GM19467 (cell line): ENCODE data around the gene DMRTB1.

Experiments
- ATAC-seq: cut with Tn5 transposase; IDR thresholded peaks from one replicate; pipeline ENCODE4 v1.9.1; 2021; ENCODE audit warnings: mild to moderate bottlenecking, moderate library complexity; ENCODE audit not compliant: unreplicated experiment

The DMRTB1 gene

DNA sequence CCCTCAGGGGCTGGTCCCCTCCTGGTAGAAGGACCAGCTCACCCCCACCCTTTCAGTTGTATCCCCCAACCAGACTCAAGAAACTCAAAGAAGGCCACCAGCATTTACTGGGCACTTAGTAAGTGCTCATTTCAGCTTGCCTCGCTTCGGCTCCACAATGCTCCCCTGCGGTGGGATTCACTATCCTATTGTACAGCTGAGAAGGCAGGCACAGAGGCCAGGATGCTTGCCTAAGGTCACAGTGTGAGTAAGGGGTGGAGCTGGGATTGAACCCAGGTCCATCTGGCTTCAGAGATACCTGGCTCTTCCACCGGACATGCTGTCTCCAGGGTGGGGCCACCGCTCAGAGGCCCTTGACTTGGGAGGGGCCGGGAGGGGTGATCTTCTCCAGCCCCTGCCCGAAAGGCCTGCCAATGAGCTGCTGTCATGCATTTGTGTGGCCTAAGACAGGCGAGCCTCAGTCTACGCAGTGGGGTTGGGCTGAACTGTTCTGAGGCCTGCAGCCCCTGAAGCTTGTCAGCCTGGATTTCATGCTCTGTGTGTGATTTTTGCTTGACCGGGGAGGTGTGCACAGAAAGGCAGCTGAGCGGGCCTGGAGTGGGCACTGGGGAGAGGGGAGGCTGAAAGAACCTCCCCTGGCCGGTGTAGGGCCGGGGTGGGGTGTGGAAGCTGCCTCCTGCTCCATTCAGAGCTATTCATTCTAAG, 48.1 kb downstream of the DMRTB1 start:
- ATAC-seq, result no peak

DNA sequence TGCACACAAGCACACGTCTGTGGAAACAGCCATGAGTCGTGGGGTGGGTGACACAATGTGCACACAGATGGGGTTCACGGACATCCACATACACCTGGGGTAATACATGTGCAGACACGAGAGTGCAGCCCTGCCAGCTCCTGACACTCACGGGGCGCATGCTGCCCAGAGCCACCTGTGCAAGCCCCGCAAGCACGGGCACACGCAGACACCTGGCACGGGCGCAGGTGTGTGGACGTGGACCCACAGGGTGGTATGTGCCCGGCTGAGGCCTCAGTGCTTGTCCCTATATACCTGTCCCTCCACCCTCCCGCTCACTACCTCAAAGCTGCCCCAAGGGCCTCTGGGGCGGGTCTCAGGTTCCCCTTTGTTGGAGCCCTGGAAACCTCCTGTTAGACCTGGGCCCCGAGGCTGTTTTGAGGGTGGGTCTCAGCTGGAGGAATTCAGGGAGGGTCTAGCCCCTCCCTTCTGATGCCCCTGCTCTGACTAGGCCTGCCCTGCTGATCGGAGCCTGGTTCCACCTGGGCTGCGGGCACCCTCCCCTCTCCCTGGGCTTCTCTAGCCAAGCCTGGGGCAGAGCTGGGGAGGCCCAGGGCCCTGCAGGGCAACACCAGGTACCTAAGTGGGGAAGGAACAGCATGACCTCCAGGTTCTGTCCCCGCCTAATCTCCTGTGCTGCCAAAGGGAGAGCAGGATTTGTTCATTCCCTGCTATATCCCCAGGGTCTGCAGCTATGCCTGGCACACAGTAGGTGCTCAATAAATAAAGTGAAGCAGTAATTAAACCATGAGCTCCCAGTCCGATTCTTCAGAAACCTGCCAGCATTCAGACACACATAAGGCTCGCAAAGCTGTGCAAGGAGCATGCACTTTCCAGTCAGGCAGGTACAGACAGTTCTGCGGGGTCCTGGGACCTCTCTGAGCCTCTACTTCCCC, 49.1 kb downstream of the DMRTB1 start:
- no peak for ATAC-seq

DNA sequence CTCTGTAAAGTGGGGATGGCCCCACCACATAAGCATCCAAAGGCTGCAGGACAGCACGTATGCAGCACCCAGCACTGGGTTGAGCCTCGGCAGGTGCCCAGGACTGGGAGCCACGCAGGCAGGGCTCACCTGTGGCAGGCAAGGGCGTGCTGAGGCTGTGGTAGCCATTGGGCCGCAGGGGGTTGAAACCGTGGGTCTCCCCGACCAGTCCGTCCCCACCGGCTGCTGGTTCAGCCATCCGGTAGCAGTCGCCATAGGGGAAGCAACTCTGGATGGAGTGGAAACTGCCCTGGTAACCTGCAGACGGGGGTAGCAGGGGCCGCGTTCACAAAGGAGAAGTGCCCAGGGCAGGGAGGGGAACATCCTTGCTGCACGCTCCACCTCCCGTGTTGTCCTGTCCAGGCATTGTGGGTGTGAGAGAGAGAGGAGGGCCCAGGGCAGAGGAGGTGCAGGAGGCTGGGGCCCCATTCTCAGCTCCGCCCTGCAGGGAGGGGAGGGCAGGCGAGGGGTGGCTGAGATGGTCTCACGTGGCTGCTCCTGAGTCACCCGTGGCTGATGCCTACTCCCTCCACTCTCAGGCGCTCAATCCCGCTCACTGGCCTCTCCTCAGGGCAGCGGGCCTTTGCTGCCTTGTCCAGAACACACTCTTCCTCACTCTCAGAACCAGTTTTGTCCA, 49.9 kb downstream of the DMRTB1 start:
- ATAC-seq, result no peak

DNA sequence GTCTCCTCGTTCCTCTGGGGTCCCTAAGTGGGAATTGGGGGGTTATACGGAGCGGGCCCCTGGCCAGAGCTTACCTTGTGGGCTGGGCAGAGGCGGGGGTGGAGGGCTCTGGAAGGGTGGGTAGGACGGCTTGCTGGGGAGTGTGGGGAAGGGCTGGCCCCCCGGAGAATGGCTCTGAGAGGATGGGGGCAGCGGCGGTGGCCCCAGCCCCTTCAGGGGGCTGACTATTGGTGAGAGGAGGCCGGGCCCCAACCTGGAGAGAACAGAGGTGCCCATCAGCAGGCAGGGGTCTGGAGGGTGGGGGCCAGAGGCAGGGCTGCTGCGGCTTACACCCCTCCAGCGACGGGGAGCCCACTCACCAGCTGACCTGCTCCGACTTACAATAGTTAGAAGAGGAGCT, 50.6 kb downstream of the DMRTB1 start:
- no peak for ATAC-seq

DNA sequence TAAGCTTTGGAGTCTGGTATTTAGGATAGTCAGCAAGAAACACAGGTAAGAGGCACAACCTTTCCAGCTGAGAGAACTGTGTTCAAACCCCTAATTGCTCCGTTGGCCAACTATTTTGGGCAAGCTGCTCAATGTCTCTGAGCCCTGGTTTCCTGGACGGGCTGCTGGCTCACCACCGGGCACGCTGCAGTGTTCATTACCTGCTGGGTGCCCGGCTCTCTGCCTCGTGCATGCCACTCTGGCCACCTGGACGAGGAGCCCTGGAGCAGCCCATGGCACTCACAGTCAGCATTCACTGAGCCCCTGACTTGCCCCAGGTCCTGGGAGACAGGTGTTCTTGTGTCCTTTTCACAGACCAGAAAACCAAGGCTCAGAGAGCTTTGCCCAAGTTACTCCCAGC, 51.0 kb downstream of the DMRTB1 start:
- ATAC-seq, result no peak

- ATAC-seq, result no peak
Observed at GRCh38 chr1:53511323-53511932, 52.2 kb downstream of the DMRTB1 start.

DNA sequence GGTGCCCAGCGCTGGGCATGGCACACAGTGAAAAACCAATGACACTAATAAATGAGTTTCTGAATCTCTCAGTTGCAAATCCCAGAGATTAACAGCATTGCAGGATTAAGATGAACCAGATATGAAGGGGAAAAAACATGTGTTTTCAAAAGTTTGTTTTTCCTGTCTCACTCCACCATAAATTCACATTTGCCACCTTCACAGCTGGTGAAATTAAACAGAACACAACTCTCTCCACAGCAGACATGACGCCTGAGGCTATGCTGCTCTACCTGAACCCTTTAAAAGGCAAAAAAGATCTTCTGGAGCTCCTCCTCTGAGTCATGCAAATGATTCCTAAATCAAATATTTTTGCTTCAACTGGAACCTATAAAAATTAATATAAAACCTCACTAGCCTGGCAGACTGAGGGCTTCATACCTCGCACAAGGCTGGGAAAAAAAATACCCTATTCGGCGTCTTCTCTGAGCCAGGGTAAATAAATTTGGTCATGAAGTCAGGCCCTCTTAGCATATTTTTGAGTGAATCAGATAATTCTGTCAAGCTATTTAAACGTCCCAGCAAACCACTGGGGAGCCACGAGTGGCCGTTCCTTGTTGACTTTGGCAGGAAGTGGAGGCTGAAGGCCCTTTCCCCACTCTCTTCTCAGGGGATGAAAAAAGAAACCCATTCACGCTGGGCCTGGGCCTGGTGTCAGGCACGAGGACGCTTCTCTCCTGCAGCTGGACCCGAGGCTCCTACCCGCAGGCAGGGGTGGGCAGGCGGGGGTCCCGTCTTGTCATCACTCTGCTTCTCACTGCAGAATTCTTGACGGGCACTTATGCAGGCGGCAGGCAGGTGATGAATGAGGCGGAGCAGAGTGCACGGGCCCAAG, 53.0 kb downstream of the DMRTB1 start:
- no peak for ATAC-seq

- ATAC-seq, result no peak
Observed at GRCh38 chr1:53512807-53513755, 53.9 kb downstream of the DMRTB1 start.

GRCh38 chr1:53513846-53514245, 54.6 kb downstream of the DMRTB1 start:
- no peak for ATAC-seq

DNA sequence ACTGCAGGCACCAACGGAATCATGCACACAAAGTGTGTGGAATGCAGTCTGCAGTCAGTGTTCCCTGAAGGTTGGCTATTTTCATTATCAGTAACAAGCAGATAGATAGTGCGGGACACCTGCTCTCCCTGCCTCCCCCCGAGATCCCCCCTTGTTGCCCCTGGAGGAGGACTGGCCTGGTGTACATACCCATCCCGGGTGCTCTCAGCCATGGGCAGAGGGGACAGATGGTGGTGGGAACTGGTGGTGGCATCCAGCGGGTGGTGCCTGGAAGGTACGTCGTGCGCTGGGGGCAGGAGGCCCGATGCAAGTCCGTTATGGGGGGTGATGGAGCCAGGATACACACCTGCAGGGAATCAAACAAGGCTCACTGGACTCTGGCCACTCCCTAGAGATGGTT, 55.2 kb downstream of the DMRTB1 start:
- no peak for ATAC-seq

GRCh38 chr1:53516181-53516580, 57.0 kb downstream of the DMRTB1 start:
- ATAC-seq, result no peak
